Mesothelial cell of epicardium (in vitro differentiated cells): ENCODE measurements around the gene CCNB2. TPM values are rescaled to one million over a fixed set of nuclear protein-coding genes. Genes with fewer than 3 reads are reported as not detected.

Source experiments
- DNase-seq, 2 experiments: peaks; one replicate each; pipeline ENCODE4 v3.0.0; 2021; ENCODE audit warnings: low spot score in 2 of 2; ENCODE audit not compliant: unreplicated experiment in 2 of 2
- H3K27ac Mint-ChIP-seq: 2 replicates; pipeline ENCODE4 v1.8.0; 2021; ENCODE audit warnings: mixed read lengths
- H3K27me3 Mint-ChIP-seq: 2 replicates; pipeline ENCODE4 v1.8.0; 2021; ENCODE audit warnings: low read depth, mixed read lengths
- H3K36me3 Mint-ChIP-seq: 2 replicates; pipeline ENCODE4 v1.8.0; 2021; ENCODE audit warnings: mixed read lengths
- H3K4me1 Mint-ChIP-seq: 2 replicates; pipeline ENCODE4 v1.8.0; 2021; ENCODE audit warnings: mixed read lengths
- H3K4me3 Mint-ChIP-seq: 2 replicates; pipeline ENCODE4 v1.8.0; 2021; ENCODE audit warnings: mild to moderate bottlenecking, moderate library complexity, mixed read lengths
- H3K9me3 Mint-ChIP-seq: 2 replicates; pipeline ENCODE4 v1.8.0; 2021; ENCODE audit warnings: mixed read lengths
- CTCF ChIP-seq: fragments of 200-600 bp; sonication (generic); IDR thresholded peaks from one replicate; pipeline ENCODE4 v1.5.0; 2021; ENCODE audit warnings: antibody characterized with exemption; ENCODE audit not compliant: unreplicated experiment
- total RNA-seq: library from RNA; stranded (reverse); gene quantifications from 3 replicates; pipeline ENCODE4 v1.2.1, GENCODE V29; 2021

CCNB2 gene
- 26.8 to 29.2 TPM (median 27.1 TPM) in 3 replicates for total RNA-seq

GRCh38 chr15:59104912-59105732 is at the start of gene CCNB2:
Gene CCNB2, plus strand, starts transcription at chr15:59105146. Its CDS starts 123 bp downstream, at chr15:59105269.
- H3K4me1 Mint-ChIP-seq: peaks cover 16% of the 10 kb centered on the region
- TF ChIP-seq CTCF: no peak
- H3K27me3 Mint-ChIP-seq: no peaks in the 10 kb centered on the region
- peak within 1 kb of the TSS; percentile 92 for H3K4me3 Mint-ChIP-seq
- H3K27ac Mint-ChIP-seq: peak within 1 kb of the TSS; percentile 95
- no peaks in the 10 kb centered on the region for H3K9me3 Mint-ChIP-seq
- DNase-seq: peak; percentile 61 to 84
- peaks cover 23% of the 10 kb centered on the region for H3K36me3 Mint-ChIP-seq

GRCh38 chr15:59059076-59059597 is 45.8 kb upstream of the CCNB2 start:
- no peak overlapping the region for H3K27ac Mint-ChIP-seq
- no peak for TF ChIP-seq CTCF
- no peaks in the 10 kb centered on the region for H3K4me1 Mint-ChIP-seq
- DNase-seq: no peak
- H3K4me3 Mint-ChIP-seq: no peak overlapping the region
- H3K36me3 Mint-ChIP-seq: peaks cover 28% of the 10 kb centered on the region
- no peaks in the 10 kb centered on the region for H3K27me3 Mint-ChIP-seq
- H3K9me3 Mint-ChIP-seq: no peaks in the 10 kb centered on the region

- no peaks in the 10 kb centered on the region for H3K27me3 Mint-ChIP-seq
- no peak for DNase-seq
- TF ChIP-seq CTCF: no peak
- no peaks in the 10 kb centered on the region for H3K9me3 Mint-ChIP-seq
- peaks cover 31% of the 10 kb centered on the region for H3K36me3 Mint-ChIP-seq
- H3K4me1 Mint-ChIP-seq: no peaks in the 10 kb centered on the region
- H3K27ac Mint-ChIP-seq: no peak overlapping the region
- no peak overlapping the region for H3K4me3 Mint-ChIP-seq
These were observed 44.6 kb upstream of the CCNB2 start for GRCh38 chr15:59060348-59060747.

GRCh38 chr15:59063042-59063441 is 41.9 kb upstream of the CCNB2 start:
- H3K36me3 Mint-ChIP-seq: peaks cover 45% of the 10 kb centered on the region
- H3K27ac Mint-ChIP-seq: no peak overlapping the region
- DNase-seq: no peak
- H3K4me3 Mint-ChIP-seq: no peak overlapping the region
- no peaks in the 10 kb centered on the region for H3K9me3 Mint-ChIP-seq
- H3K27me3 Mint-ChIP-seq: no peaks in the 10 kb centered on the region
- H3K4me1 Mint-ChIP-seq: no peaks in the 10 kb centered on the region
- no peak for TF ChIP-seq CTCF

GRCh38 chr15:59069430-59069829 is 35.5 kb upstream of the CCNB2 start:
- Mint-ChIP-seq H3K4me1 (no peaks in the 10 kb centered on the region), H3K9me3 (peaks cover 11% of the 10 kb centered on the region), H3K4me3 (no peak overlapping the region), H3K27me3 (no peaks in the 10 kb centered on the region), H3K27ac (no peak overlapping the region), H3K36me3 (peaks cover 59% of the 10 kb centered on the region)
- DNase-seq: no peak
- no peak for TF ChIP-seq CTCF
